ENCODE results near the gene SSTR5.

The SSTR5 gene

DNA sequence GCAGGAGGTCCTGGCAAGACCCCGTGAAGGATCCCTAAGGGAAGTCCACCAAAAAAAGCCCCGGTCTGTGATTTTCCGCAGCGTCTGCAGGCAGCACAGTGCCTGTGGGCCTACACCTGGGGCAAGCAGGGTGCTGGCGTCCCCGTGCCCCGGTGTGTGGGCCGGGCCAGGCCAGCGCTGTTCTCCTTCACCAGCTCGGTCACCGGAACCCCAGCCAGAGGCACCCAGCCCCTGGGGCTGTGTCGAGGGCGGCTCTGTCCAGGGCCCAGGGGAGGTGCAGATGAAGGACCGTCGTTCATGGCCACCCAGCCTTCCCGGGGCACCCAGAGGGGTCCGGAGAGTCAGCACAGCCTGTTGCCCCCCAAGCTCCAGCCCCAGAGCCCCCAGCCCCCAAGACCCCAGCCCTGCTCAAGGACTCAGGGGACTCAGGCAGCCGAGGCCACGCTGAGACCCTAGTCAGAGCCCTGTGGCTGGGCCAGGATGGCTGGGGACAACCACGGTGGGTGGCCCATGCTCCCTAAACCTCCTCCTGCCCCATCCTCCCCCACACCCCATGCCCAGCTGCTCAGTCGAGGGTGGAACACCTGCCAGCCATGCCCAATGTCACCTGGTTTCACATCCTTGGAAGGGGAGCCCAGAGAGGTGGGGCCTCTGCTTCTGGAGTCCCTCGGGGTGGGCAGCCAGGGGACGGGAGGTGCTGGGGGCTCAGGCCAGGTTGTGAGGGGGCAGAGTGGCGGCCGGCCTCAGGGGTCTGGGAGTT lies 29.2 kb downstream of the SSTR5 start:
- in situ Hi-C loops (cut with HindIII; ENCODE audit: low sequenced_read_pairs), result no loop called here
- TF ChIP-seq, protein P1, sequence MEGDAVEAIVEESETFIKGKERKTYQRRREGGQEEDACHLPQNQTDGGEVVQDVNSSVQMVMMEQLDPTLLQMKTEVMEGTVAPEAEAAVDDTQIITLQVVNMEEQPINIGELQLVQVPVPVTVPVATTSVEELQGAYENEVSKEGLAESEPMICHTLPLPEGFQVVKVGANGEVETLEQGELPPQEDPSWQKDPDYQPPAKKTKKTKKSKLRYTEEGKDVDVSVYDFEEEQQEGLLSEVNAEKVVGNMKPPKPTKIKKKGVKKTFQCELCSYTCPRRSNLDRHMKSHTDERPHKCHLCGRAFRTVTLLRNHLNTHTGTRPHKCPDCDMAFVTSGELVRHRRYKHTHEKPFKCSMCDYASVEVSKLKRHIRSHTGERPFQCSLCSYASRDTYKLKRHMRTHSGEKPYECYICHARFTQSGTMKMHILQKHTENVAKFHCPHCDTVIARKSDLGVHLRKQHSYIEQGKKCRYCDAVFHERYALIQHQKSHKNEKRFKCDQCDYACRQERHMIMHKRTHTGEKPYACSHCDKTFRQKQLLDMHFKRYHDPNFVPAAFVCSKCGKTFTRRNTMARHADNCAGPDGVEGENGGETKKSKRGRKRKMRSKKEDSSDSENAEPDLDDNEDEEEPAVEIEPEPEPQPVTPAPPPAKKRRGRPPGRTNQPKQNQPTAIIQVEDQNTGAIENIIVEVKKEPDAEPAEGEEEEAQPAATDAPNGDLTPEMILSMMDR (IDR thresholded peaks at IDR 0.05; ENCODE audit: low read depth, low read length, missing control alignments), result no peak
- DNase-seq (ENCODE audit: low read depth), result no peak
- H3K4me3 ChIP-seq (ENCODE audit: low read depth, low read length), result no peak overlapping the region

DNA sequence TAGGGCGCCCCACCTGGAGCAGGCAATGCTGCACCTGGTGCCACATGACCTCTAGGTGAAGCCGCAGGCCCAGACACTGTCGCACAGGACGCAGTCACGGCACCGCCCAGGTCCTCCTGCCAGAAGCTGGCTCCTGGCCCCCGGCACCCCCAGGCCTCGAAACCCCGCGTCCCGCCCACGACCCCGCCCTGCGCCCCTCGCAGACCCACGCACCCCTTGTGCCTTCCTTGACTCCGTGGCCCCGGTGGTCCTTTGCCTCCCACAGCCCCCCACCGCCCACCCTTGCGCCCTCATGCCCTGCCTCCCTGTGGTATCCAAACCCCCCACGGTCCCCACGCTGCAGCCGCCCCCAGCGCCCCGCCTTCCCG lies 29.8 kb downstream of the SSTR5 start:
- in situ Hi-C loops (cut with HindIII; ENCODE audit: low sequenced_read_pairs), result no loop called here
- no peak overlapping the region for H3K4me3 ChIP-seq (ENCODE audit: low read depth, low read length)
- DNase-seq (ENCODE audit: low read depth), result no peak
- TF ChIP-seq, protein P1 (IDR thresholded peaks at IDR 0.05; ENCODE audit: low read depth, low read length, missing control alignments), result no peak

DNA sequence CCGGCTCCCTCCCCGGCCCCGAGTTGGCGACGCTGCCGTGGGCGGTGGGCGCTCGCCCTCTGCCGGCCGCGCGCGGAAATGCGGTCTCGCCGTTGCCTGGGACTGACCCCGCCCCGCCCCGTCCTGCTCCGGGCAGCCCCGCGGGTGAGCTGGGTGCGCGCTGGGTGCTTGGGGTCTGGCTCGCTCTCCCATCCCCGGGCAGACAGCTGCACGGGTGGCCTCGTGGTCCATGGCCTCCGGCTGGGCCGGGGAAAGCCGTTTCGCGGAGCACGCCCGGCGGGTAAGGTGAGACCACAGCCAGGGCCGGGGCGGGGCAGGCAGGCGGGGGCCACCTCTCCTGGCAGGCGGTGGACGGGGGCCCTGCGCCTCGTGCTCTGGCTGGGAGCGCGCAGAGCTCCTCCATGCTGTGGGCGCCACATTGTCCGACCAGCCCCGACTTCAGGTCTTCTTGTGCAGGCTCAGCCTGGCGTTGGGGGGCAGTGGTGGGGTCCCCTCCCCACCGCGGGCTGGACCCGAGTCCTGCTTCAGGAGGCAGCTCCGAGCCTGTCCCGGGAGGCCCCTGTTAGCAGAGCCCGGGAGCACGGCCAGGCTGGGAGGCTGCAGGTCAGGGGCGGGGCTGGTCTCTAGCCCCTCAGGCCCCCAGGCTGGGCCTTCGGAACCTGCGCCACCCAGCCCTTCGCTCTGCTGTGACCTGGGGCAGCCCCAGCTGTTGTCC lies 30.5 kb downstream of the SSTR5 start:
- in situ Hi-C loops (cut with HindIII; ENCODE audit: low sequenced_read_pairs), result no loop called here
- no peak overlapping the region for H3K4me3 ChIP-seq (ENCODE audit: low read depth, low read length)
- TF ChIP-seq, protein P1 (IDR thresholded peaks at IDR 0.05; ENCODE audit: low read depth, low read length, missing control alignments), result peak; percentile 47

DNA sequence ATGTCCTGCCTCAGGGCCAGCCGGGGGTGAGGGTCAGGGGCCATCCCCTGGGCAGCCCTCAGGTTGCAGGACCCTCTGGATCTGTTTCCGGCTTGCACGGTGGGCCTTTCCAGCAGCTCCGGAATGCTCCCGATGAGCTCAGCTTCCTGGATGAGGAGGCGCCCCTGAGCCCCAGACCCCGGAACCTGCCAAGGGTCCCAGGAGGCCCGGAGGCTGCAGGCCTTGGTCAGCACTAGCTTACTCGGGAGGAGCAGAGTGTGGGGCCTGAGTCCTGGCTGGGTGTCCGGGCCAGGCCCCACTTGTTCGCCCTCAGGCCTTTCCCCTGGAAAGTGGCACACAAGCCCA lies 31.1 kb downstream of the SSTR5 start:
- DNase-seq (ENCODE audit: low read depth), result no peak
- no peak overlapping the region for H3K4me3 ChIP-seq (ENCODE audit: low read depth, low read length)
- TF ChIP-seq, protein P1 (IDR thresholded peaks at IDR 0.05; ENCODE audit: low read depth, low read length, missing control alignments), result no peak
- in situ Hi-C loops (cut with HindIII; ENCODE audit: low sequenced_read_pairs), result no loop called here

More for the DNA sequence above, 30.5 kb downstream of the SSTR5 start:
- no peak for DNase-seq (ENCODE audit: low read depth)

DNA sequence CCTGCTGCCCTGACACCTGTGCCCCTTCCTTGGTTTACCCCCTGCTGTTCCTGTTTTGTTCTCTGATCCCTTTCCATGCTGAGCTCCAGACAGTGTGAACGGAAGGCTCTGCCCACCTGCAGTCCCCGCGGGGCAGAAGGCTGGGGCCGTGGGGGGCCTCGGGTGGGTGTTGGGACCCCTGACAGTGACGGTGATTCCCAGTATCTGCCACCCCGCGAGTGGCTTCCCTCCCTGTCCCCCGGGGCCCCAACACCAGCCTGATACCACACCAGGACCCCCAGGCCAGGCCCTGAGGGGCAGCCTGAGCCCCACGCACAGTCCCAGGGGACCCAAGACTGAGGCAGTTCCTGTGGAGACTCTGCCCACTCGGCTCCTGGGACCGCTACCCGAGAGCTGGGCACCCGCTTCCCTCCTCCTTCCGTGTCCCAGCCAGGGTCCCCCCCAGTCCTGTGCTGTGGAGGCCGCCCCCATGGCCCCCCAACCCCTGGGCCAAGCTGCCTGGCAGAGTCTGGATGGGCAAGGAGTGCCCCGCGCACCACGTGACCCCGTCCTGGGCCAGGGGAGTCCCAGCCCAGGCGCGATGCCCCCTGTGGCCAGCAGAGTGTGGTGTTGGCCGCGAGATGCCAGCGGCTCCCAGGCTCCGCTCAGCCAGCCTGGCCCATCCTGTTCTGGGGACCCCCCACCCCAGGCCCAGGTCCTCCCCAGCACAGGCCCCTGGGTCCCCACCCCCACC lies 33.5 kb downstream of the SSTR5 start:
- in situ Hi-C loops (cut with HindIII; ENCODE audit: low sequenced_read_pairs), result no loop called here
- TF ChIP-seq, protein P1 (IDR thresholded peaks at IDR 0.05; ENCODE audit: low read depth, low read length, missing control alignments), result peak; percentile 81
- no peak overlapping the region for H3K4me3 ChIP-seq (ENCODE audit: low read depth, low read length)
- DNase-seq (ENCODE audit: low read depth), result no peak

DNA sequence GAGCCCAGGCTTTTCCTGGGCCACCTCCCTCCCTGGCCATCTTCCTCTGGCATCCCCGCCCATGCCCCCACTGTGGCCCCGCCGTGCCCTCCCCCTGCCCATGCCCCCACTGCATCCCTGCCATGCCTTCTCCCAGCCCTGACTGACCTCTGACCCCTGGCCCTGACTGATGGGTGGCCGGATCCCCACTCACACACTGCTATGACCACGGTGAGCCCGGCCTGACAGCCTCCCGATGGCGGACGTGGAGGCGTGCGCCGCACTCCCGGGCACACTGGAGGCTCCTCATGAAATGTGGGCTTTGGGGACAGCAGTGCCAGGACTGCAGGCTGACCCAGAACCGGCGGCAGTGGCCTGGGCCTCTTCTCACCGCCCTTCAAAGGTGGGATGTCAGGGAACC lies 34.1 kb downstream of the SSTR5 start:
- TF ChIP-seq, protein P1 (IDR thresholded peaks at IDR 0.05; ENCODE audit: low read depth, low read length, missing control alignments), result no peak
- in situ Hi-C loops (cut with HindIII; ENCODE audit: low sequenced_read_pairs), result no loop called here
- no peak for DNase-seq (ENCODE audit: low read depth)
- no peak overlapping the region for H3K4me3 ChIP-seq (ENCODE audit: low read depth, low read length)
